H9 (cell line): ENCODE data around the gene PRRX2. TPM values are rescaled to one million over a fixed set of nuclear protein-coding genes. Genes with fewer than 3 reads are reported as not detected.
A peak's percentile ranks its signal among the peaks of the same experiment; 100 is the strongest.

Experiments
- DNase-seq: peaks from one replicate; pipeline ENCODE4 v3.0.0-alpha.2; 2017
- H2AFZ ChIP-seq: one replicate; pipeline ENCODE4 v1.6.1; 2013; ENCODE audit warnings: mild to moderate bottlenecking, low read length, control low read depth, moderate library complexity
- H2AK5ac ChIP-seq: 2 replicates; pipeline ENCODE4 v1.6.1; 2013; ENCODE audit warnings: low read length, control low read depth, mixed read lengths; ENCODE audit not compliant: insufficient read length
- H2BK120ac ChIP-seq: one replicate; pipeline ENCODE4 v1.6.1; 2013; ENCODE audit warnings: low read depth, mild to moderate bottlenecking, low read length, control low read depth, inconsistent platforms; ENCODE audit not compliant: poor library complexity, severe bottlenecking
- H2BK12ac ChIP-seq: 2 replicates; pipeline ENCODE4 v1.6.1; 2013; ENCODE audit warnings: low read length, control low read depth, mixed read lengths, low read depth; ENCODE audit not compliant: insufficient read length
- H2BK15ac ChIP-seq: 2 replicates; pipeline ENCODE4 v1.6.1; 2013; ENCODE audit warnings: low read depth, low read length, control low read depth
- H2BK20ac ChIP-seq: one replicate; pipeline ENCODE4 v1.6.1; 2013; ENCODE audit warnings: low read depth, mild to moderate bottlenecking, low read length, control low read depth, inconsistent platforms; ENCODE audit not compliant: poor library complexity, severe bottlenecking
- H2BK5ac ChIP-seq: 2 replicates; pipeline ENCODE4 v1.6.1; 2013; ENCODE audit warnings: low read length, control low read depth, mixed read lengths; ENCODE audit not compliant: insufficient read length
- H3K14ac ChIP-seq: 2 replicates; pipeline ENCODE4 v1.6.1; 2013; ENCODE audit warnings: low read length, control low read depth; ENCODE audit not compliant: insufficient read depth
- H3K18ac ChIP-seq: 2 replicates; pipeline ENCODE4 v1.6.1; 2013; ENCODE audit warnings: low read depth, mild to moderate bottlenecking, mixed read lengths, low read length, control low read depth; ENCODE audit not compliant: insufficient read length
- H3K23ac ChIP-seq: 2 replicates; pipeline ENCODE4 v1.6.1; 2013; ENCODE audit warnings: low read length, control low read depth, mixed read lengths, low read depth; ENCODE audit not compliant: insufficient read length
- H3K23me2 ChIP-seq: 2 replicates; pipeline ENCODE4 v1.6.1; 2013; ENCODE audit warnings: low read depth, mild to moderate bottlenecking, mixed read lengths, low read length, control low read depth; ENCODE audit not compliant: insufficient read length, poor library complexity, severe bottlenecking
- H3K27ac ChIP-seq: 2 replicates; pipeline ENCODE4 v1.5.1; 2013; ENCODE audit warnings: low read length, control low read depth, mixed read lengths, low read depth; ENCODE audit not compliant: insufficient read length
- H3K27me3 ChIP-seq: 2 replicates; pipeline ENCODE4 v1.6.1; 2013; ENCODE audit warnings: low read length, control low read depth, inconsistent platforms; ENCODE audit not compliant: insufficient read depth
- H3K4ac ChIP-seq: 2 replicates; pipeline ENCODE4 v1.6.1; 2013; ENCODE audit warnings: low read depth, mild to moderate bottlenecking, control low read depth, inconsistent platforms, low read length, moderate library complexity
- H3K4me1 ChIP-seq: 2 replicates; pipeline ENCODE4 v1.6.1; 2013; ENCODE audit warnings: low read length, control low read depth, inconsistent platforms; ENCODE audit not compliant: insufficient read depth
- H3K4me2 ChIP-seq: 2 replicates; pipeline ENCODE4 v1.6.1; 2013; ENCODE audit warnings: low read length, control low read depth, mixed read lengths; ENCODE audit not compliant: insufficient read length, insufficient read depth
- H3K56ac ChIP-seq: 2 replicates; pipeline ENCODE4 v1.6.1; 2013; ENCODE audit warnings: low read depth, mild to moderate bottlenecking, mixed read lengths, low read length, control low read depth; ENCODE audit not compliant: insufficient read length
- H3K79me1 ChIP-seq: 2 replicates; pipeline ENCODE4 v1.6.1; 2013; ENCODE audit warnings: low read depth, mild to moderate bottlenecking, moderate library complexity, low read length, control low read depth, inconsistent platforms; ENCODE audit not compliant: insufficient read depth, poor library complexity, severe bottlenecking
- H3K79me2 ChIP-seq: 2 replicates; pipeline ENCODE4 v1.6.1; 2013; ENCODE audit warnings: low read length, control low read depth, inconsistent platforms; ENCODE audit not compliant: insufficient read depth
- H3K9ac ChIP-seq: 2 replicates; pipeline ENCODE4 v1.6.1; 2013; ENCODE audit warnings: low read length, control low read depth, mixed read lengths; ENCODE audit not compliant: insufficient read length; ENCODE audit errors: extremely low read depth
- H3K9me3 ChIP-seq: one replicate; pipeline ENCODE4 v1.6.1; 2013; ENCODE audit warnings: low read depth, low read length, inconsistent platforms; ENCODE audit not compliant: control insufficient read depth
- H3T11ph ChIP-seq: one replicate; pipeline ENCODE4 v1.6.1; 2013; ENCODE audit warnings: mild to moderate bottlenecking, low read length, control low read depth, inconsistent platforms
- H4K20me1 ChIP-seq: one replicate; pipeline ENCODE4 v1.6.1; 2013; ENCODE audit not compliant: control insufficient read depth, insufficient read length, insufficient read depth
- H4K5ac ChIP-seq: 2 replicates; pipeline ENCODE4 v1.6.1; 2013; ENCODE audit warnings: low read depth, mild to moderate bottlenecking, mixed read lengths, low read length, control low read depth; ENCODE audit not compliant: insufficient read length
- H4K8ac ChIP-seq: replicated peaks from 2 replicates; pipeline ENCODE4 v1.6.1; 2013; ENCODE audit warnings: low read length, control low read depth, mixed read lengths, low read depth; ENCODE audit not compliant: insufficient read length
- H4K91ac ChIP-seq: 2 replicates; pipeline ENCODE4 v1.6.1; 2013; ENCODE audit warnings: low read depth, mild to moderate bottlenecking, moderate library complexity, mixed read lengths, low read length, control low read depth; ENCODE audit not compliant: insufficient read length
- H3K27ac Mint-ChIP-seq, 3 experiments: 2 replicates in 2 of 3; 3 replicates in 1 of 3; pipeline ENCODE4 v1.8.0; 2020 to 2021; ENCODE audit warnings: mixed read lengths in 3 of 3, mild to moderate bottlenecking in 1 of 3, moderate library complexity in 1 of 3
- H3K27me3 Mint-ChIP-seq: 2 replicates; pipeline ENCODE4 v1.8.0; 2021; ENCODE audit warnings: low read depth, mild to moderate bottlenecking, moderate library complexity, mixed read lengths
- H3K36me3 Mint-ChIP-seq, 3 experiments: 2 replicates in 2 of 3; 3 replicates in 1 of 3; pipeline ENCODE4 v1.8.0; 2020 to 2021; ENCODE audit warnings: low read depth in 3 of 3, mixed read lengths in 3 of 3; ENCODE audit not compliant: insufficient read depth in 1 of 3
- H3K4me1 Mint-ChIP-seq, 2 experiments: 2 replicates each; pipeline ENCODE4 v1.8.0; 2020; ENCODE audit warnings: mixed read lengths in 2 of 2
- H3K4me3 Mint-ChIP-seq, 2 experiments: 2 replicates in 1 of 2; 3 replicates in 1 of 2; pipeline ENCODE4 v1.8.0; 2020 to 2021; ENCODE audit warnings: mild to moderate bottlenecking in 2 of 2, mixed read lengths in 2 of 2, moderate library complexity in 1 of 2
- H3K9me3 Mint-ChIP-seq, 2 experiments: 2 replicates in 1 of 2; 3 replicates in 1 of 2; pipeline ENCODE4 v1.8.0; 2020; ENCODE audit warnings: mild to moderate bottlenecking in 2 of 2, mixed read lengths in 2 of 2, moderate library complexity in 1 of 2
- CTCF ChIP-seq: fragments of 200-600 bp; sonication (generic); conservative IDR thresholded peaks from 3 replicates; pipeline ENCODE4 v1.8.0; 2021; ENCODE audit warnings: antibody characterized with exemption, mild to moderate bottlenecking
- whole genome bisulfite sequencing: extraction: QIAGEN DNeasy Blood & Tissue Kit; methylation state at CpG from one replicate; pipeline ENCODE4 v1.1.7; 2013; ENCODE audit warnings: missing lambda C conversion rate, low lambda C conversion rate, mixed read lengths; ENCODE audit not compliant: insufficient read length; ENCODE audit errors: extremely low coverage; 5-methylcytosine and 5-hydroxymethylcytosine counted together
- total RNA-seq: library from RNA; stranded (reverse); gene quantifications from 2 replicates; pipeline ENCODE4 v1.2.1, GENCODE V29; 2021

PRRX2 gene
- total RNA-seq, 1 experiment from 2014 or later = 3.9 TPM

DNA sequence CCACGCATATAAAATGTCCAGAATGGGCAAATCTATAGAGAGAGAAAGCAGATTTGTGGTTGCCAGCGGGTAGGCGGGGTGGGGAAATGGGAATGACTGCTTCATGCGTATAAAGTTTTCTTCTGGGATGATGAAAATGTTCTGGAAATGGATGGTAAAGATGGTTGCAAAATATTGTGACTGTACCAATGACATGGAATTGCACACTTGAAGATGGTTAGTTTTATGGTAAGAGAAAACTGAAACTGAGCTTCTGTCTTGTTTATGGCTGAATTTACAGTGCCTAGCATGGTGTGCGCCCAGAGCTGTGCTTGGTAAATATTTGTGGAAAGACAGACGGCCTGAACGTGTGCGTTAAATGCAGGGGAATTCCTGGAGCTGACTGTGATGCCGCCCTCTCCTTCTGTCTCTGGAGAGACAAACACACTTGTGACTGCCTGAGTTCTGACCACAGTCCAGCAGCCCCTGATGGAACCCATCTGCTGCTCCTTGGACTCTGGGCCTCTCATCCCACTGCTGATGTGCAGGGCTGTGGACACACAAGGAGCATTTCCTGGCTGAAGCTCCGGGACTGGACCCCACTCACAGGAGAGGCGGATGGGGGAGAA is 96.0 kb downstream of the PRRX2 start:
- Histone ChIP-seq H4K20me1 (no peaks in the 10 kb centered on the region), H4K91ac (no peak overlapping the region), H2BK15ac (no peak overlapping the region), H3K4ac (no peak overlapping the region), H3K9ac (no peak overlapping the region), H4K5ac (no peak overlapping the region), H3K27ac (no peak overlapping the region), H3K9me3 (no peaks in the 10 kb centered on the region), H3K14ac (peak overlapping the region; percentile 8; the same call in 1 of the 2 replicates), H2AK5ac (no peak overlapping the region), H3K18ac (peak overlapping the region; percentile 43), H3K79me1 (no peaks in the 10 kb centered on the region), H4K8ac (peak overlapping the region; percentile 56), H3K23ac (no peak overlapping the region), H3T11ph (no peak overlapping the region), H3K79me2 (no peaks in the 10 kb centered on the region), H3K27me3 (no peaks in the 10 kb centered on the region), H2BK20ac (no peak overlapping the region), H2BK5ac (no peak overlapping the region), H3K4me2 (no peak overlapping the region), H2BK12ac (peak overlapping the region; percentile 8), H3K56ac (no peak overlapping the region), H3K4me1 (no peaks in the 10 kb centered on the region; the same call in 1 of the 2 replicates), H2AFZ (no peak overlapping the region), H3K23me2 (no peaks in the 10 kb centered on the region), H2BK120ac (no peak overlapping the region)
- DNase-seq = no peak
- Mint-ChIP-seq H3K36me3 (no peaks in the 10 kb centered on the region), H3K27ac (no peak overlapping the region; a peak in 1 of 7 replicates), H3K4me3 (no peak overlapping the region), H3K9me3 (no peaks in the 10 kb centered on the region), H3K27me3 (no peaks in the 10 kb centered on the region; the same call in 1 of the 2 replicates), H3K4me1 (peaks cover 6 to 10% of the 10 kb centered on the region in 2 experiments; a peak in 3 of 4 replicates)
- TF ChIP-seq CTCF = no peak
- no CpG with 5 or more reads among the region's 11 CpGs for WGBS
